GM20431 (cell line): ENCODE results near the gene ISOC2.
"Not testable (repeated sequence)": the region's sequence is repeated elsewhere in the genome, so short reads cannot be mapped to it uniquely, and the experiment has no call there.

Experiments
- in situ Hi-C: fragments of 300-500 bp; cut with MseI, MboI; formaldehyde crosslinking; loops from one replicate; pipeline ENCODE4 v1.15.0; 2020; ENCODE audit warnings: low sequenced_read_pairs; ENCODE audit not compliant: unreplicated experiment

The ISOC2 gene

GRCh38 chr19:55461974-55462626 lies 658 bp upstream of the ISOC2 start:
- in situ Hi-C loops: no loop called here

GRCh38 chr19:55460670-55461258 lies 678 bp downstream of the ISOC2 start:
- in situ Hi-C loops: no loop called here

- in situ Hi-C loops: no loop called here
Observed at GRCh38 chr19:55459950-55460657, 1.3 kb downstream of the ISOC2 start.

- in situ Hi-C loops: no loop called here
Observed at GRCh38 chr19:55459551-55459949, 1.9 kb downstream of the ISOC2 start.

GRCh38 chr19:55457683-55458457 lies 3.6 kb downstream of the ISOC2 start:
- in situ Hi-C loops: no loop called here

- in situ Hi-C loops: no loop called here
Observed at GRCh38 chr19:55456347-55456746, 5.1 kb downstream of the ISOC2 start.

- in situ Hi-C loops: no loop called here
Observed at GRCh38 chr19:55455576-55456235, 5.7 kb downstream of the ISOC2 start.

GRCh38 chr19:55454787-55455243 lies 6.6 kb downstream of the ISOC2 start:
- in situ Hi-C loops: no loop called here

GRCh38 chr19:55453511-55454260 lies 7.8 kb downstream of the ISOC2 start:
- in situ Hi-C loops: no loop called here

GRCh38 chr19:55452749-55453346 lies 8.6 kb downstream of the ISOC2 start:
- in situ Hi-C loops: no loop called here

GRCh38 chr19:55451965-55452748 lies 9.3 kb downstream of the ISOC2 start:
- in situ Hi-C loops: no loop called here

- in situ Hi-C loops: no loop called here
Observed at GRCh38 chr19:55451163-55451964, 10.1 kb downstream of the ISOC2 start.

GRCh38 chr19:55449469-55449868 lies 12.0 kb downstream of the ISOC2 start:
- in situ Hi-C loops: no loop called here

- in situ Hi-C loops: not testable (repeated sequence)
Observed at GRCh38 chr19:55448175-55448490, 13.3 kb downstream of the ISOC2 start.

GRCh38 chr19:55447421-55448174 lies 13.8 kb downstream of the ISOC2 start:
- in situ Hi-C loops: no loop called here

GRCh38 chr19:55446060-55446459 lies 15.4 kb downstream of the ISOC2 start:
- in situ Hi-C loops: no loop called here

- in situ Hi-C loops: no loop called here
Observed at GRCh38 chr19:55444646-55445045, 16.8 kb downstream of the ISOC2 start.
